GM21529 (cell line): ENCODE data around the gene PPTC7.

Experiments
- ATAC-seq: cut with Tn5 transposase; IDR thresholded peaks from one replicate; pipeline ENCODE4 v1.9.1; 2021; ENCODE audit not compliant: unreplicated experiment

The PPTC7 gene

DNA sequence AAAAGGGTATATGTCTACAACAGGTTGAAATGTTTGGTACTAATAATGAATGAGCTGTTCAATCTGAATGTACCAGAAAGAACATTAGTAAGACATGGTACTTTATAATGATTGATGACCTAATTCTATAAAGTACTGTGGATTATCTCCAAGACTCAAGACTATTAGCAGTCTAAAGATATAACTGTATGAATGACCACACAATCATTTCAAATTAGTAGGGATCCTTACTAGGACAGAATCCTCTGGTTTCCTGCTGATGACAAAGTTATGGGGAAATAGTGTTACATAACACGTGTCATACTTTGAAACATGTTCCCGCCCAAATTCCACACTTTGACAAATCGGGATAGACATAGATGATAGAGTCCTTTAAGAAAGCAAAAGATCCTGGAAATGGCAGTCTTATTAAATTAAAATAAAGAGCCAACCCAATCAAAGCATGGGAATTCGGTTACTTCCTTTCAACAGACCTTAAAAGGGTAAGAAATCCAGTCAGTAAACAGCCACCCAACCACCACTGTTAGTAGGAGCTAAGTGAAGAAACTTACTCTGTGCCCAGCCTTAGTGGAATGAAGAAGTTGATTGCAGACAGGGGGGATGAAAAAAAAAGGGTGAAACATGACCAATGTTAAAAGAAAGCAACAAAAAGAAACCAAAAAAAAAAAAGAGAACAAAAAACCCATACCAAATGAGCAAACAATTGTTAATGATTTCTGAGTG is 84.0 kb downstream of the PPTC7 start:
- ATAC-seq: no peak
